GM18858 (cell line): ENCODE results near the gene GMPR2.

ENCODE experiments used
- ATAC-seq: cut with Tn5 transposase; IDR thresholded peaks from one replicate; pipeline ENCODE4 v1.9.1; 2021; ENCODE audit not compliant: unreplicated experiment

The GMPR2 gene

DNA sequence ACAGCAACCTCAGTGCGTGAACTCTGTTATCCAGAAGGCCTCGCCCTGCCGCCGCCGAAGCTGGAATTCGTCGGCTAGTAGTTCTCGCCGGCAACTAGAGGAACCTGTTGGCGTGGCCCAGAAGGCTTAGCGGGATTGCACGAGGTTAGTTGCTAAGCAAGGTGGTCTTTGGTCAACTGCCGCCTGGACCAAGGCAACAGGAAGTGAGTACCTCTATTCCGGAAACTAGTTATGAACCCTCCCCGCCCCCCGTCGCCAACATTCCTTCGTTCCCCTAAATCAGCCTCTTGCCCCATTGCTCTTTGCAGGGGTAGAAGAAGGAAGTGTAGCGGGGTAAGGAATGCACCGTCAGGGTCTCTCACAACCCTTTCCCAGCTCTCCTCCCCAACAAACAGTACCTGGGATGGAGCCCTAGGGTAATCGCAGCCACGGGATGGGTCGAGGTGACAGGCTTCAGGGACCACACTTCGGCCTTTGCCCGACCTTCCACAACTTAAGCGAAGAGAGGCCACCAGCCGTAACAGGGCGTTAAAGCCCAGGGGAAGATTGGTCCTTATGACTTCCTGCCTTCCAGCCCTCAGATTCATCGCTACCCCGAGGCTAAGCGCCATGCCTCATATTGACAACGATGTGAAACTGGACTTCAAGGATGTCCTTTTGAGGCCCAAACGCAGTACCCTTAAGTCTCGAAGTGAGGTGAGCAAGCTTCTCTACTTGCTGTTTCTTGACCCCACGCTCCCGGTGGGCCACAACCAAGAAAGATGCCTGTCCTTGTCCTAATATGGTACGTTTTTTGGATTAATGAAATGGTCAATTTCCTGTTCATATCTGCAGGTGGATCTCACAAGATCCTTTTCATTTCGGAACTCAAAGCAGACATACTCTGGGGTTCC lies at the start of gene GMPR2:
Gene GMPR2, plus strand, starts transcription at position 285 of the 893 bp plus-strand sequence. Its CDS starts 325 bp downstream, at position 610.
- peak; percentile 34 for ATAC-seq

- no peak for ATAC-seq
Measured at GRCh38 chr14:24183014-24183481, 49.7 kb upstream of the GMPR2 start.

DNA sequence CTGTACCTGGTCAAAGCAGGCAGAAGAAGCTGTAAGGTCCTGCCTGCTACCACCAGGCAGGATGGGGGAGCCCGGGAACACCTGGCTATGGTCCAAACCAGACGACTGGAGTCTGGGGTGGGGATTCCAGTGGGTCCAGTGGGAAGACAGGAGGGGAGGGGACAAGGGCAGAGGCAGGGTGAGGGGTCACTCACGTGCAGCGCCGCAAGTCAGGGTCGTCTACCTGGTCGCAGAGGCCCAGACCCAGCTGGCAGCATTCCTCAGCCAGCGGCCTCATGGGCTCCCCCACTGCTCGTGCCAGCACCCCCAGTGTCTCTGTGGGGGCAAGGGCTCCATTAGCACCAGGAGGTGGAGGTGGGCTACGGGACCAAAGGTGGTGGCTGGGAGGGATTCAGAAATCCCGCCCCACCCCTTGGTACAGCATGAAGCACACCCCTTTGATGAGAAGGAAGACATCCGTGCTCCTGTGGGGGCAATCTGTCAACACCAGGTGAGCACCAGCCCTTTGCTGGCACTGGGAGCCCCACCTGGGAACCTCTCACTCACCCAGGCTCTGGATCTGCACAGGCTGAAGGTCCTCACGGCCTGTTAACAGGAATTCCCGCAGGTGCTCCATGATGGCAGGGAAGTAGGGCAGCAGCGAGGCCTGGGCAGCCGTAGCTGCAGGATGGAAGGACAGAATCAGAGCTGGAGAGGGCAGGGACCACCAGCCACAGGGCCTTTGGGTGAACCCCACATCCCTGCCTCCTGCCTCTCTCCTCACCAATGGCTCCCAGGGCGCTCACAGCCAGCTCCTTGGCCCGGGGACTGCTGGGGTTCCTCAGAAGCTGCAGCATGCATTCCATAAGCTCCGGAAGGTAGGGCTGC lies 48.4 kb upstream of the GMPR2 start:
- no peak for ATAC-seq

DNA sequence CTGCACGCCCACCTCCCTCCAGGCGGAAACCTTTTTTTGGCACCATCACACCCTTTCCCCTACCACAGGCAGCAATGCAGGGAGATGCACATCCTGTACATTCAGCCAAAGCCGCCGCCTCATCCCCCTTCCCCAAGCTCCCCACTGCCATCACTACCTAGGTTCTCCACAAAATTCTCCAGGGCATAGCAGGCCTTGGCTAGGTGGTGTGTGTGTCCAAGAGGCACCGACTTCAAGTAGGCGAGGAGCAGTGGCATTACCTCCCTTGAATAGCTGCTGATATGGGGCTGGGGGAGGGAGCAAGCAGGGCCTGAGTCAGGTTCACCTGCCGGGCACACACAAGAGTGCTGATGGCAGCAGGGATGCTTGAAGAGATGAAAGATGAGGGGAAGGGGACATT lies 47.7 kb upstream of the GMPR2 start:
- no peak for ATAC-seq

DNA sequence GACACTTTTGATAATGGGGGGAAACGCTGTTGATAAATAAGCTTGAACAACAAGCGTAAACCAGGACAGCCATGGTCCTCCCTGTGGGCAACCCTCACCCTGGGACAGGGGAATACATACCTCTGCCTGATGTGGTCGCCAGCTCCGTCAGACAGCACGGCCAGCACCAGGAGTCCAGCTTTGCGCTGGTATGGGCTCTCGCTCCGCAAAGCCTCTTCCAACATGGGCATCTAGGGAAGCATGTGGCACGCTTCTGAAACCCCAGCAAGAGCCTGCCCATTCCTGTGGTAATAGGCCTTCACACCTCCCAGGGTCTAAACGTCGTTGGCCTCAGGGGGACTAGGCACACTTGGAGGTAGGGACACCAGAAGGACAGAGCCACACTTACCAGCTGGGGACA lies 47.0 kb upstream of the GMPR2 start:
- ATAC-seq: no peak

DNA sequence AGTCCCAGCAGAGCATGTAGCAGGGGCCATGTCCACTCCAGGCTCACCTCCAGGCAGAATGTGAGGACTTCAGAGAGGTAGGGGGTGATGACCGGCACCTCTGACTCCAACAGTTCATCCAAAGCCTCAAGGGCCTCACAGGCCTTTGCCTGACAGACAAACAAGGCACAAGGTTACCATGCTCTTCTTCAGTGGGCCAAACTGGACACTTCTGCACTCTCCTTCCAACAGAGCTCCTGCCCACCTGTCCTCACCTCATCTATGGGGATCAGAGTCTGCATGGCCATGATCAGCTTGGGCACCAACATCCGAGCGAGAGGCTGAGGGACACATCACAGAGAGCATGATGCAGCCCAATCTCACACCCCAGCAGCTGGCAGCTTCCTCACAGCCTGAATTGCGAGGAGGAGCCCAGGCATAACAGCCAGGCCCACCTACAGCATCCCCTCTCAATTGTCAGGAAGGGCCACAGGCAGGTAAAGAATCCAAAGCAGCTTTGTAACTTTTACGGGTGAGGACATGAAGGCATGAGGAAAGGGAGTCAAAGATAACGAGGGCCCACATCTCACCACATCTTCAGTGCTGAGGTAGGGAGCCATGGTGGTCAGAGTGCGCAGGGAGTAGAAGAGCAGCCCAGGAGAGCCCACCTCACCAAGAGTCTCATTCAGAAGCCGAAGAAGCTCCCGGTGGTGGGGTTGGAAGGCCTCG lies 45.7 kb upstream of the GMPR2 start:
- ATAC-seq: no peak

DNA sequence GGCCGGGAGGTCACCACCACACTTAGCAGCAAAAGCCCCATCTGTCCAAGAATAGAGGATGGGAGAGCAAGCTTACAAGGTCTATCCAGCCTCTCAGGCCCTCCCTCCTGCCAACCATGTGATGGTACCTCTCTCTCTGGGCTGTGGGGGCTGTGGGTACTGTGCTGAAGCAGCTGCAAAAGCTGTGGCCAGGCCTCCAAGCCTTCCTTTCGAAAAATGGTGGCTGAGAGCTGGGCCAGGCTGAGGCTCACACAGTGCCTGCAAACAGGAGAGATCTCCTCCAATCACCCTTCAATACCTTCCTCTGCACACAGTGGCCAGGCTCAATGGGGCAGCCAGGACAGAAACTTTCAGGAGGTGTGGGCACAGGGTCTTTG lies 45.2 kb upstream of the GMPR2 start:
- ATAC-seq: no peak

GRCh38 chr14:24188251-24189058 lies 44.3 kb upstream of the GMPR2 start, which contains the start of gene IPO4:
Gene IPO4, minus strand, starts transcription at chr14:24188816. Its CDS starts 29 bp downstream, at chr14:24188787.
- ATAC-seq: peak; percentile 88

DNA sequence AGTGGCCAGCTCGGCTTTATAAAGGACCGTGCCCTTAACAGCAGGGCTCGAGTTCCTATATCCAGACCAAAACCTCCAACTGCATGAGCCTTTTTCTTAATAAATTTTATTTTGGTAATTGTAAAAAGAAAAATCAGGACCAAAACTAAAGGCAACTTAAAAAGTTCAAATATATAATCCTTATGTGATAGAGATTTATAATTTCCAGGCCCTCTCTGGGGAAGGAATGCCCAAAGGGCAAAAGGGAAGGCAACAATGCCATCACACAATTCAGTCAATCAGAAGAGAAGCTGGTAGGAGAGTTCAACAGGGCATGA lies 43.7 kb upstream of the GMPR2 start:
- no peak for ATAC-seq

DNA sequence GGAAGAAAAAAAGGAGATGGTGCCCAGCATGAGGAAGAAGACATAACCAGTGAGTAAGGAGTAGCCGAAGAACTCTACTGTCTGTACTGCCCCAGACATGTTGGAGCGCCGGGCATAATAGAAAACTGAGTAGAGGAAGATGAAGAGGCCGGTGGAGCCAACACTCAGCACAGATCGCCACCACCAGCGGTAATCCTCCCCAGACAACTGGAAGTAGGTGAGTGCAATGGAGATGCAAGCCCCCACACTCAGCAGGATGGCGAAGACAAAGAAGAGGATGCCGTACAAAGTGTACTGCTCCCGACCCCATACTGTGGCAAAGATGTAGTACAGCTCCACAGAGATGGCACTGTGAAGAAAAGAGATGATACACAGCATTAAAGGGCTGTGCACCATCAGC lies 43.3 kb upstream of the GMPR2 start:
- ATAC-seq: no peak

GRCh38 chr14:24190416-24190815 lies 42.3 kb upstream of the GMPR2 start:
- no peak for ATAC-seq

GRCh38 chr14:24192933-24193332 lies 39.8 kb upstream of the GMPR2 start:
- ATAC-seq: no peak

GRCh38 chr14:24194186-24194872 lies 38.4 kb upstream of the GMPR2 start:
- ATAC-seq: no peak

DNA sequence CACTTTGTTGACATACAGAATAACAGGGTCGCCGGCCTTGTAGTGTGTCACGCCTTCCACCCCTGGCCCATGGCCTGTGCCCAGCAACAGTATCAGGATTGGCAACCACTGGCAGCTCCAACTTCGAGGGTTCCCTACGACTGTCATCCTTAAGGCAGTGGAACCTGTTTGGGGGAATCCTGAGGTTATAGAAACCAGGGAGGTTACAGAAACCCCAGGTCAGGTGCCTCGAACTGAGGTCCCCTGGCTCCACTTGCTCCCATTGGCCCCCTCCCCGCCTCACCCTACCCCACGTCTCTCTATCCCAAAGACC lies 37.9 kb upstream of the GMPR2 start:
- ATAC-seq: no peak

- peak; percentile 65 for ATAC-seq
Measured at GRCh38 chr14:24195186-24196070, 37.3 kb upstream of the GMPR2 start, which contains the start of gene TM9SF1. Gene TM9SF1, minus strand, starts transcription at chr14:24195441. Its CDS starts 422 bp downstream, at chr14:24195019.

DNA sequence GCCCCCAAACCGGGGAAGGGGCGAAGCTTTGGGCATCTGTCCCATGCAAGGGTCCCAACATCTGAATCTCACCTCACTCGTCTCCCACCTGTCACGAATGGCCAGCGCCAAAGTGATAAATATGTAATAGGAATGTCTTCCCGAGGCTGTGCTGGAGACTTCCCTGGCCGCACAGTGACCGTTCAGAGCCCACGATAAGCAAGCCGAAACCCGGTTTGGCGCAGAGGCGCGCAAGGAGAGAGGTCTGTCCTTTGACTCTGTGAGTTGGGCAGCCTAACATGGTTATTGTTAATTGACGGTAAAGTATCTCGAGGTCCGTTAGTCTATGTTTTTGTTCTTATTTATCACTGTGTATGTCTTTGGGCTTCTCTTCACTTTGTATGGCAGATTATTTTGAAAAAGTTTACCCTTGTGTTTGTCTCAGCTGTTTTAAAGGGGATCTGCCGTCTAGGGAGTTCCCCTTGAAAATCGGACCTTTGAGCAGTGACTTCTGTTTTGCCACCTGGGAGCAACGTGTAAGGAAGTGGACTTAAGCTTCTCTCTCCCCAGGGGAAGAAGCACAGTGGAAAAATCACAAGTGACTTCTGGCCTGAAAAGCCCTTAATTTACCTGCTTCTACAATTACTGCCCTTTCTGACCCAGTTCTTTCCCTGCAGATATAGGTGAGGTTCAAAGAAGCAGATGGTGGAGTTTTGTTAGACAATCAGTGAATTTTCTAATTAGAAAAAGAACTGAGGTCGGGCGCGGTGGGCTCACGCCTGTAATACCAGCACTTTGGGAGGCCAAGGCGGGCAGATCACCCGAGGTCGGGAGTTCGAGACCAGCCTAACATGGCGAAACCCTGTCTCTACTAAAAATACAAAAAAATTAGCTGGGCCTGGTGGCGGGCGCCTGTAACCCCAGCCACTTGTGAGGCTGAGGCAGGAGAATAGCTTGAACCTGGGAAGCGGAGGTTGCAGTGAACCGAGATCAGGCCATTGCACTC lies 36.4 kb upstream of the GMPR2 start:
- no peak for ATAC-seq

DNA sequence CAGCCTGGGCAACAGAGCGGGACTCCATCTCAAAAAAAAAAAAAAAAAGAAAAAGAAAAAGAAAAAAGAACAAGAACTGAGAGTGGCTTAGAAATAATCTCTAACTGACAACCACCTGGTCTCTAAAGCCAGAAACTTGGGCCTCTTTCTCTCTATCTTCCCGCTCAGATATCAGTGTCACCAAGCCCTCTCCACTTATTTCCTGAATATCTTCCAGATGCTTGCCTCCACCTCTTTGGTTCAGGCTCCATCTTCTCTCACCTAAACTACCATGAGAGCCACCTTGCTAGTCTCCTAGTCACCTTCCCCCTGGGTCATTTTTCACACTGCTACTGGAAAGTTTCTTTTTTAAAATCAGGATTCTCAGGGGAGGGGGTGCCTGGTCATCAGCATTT lies 35.7 kb upstream of the GMPR2 start:
- ATAC-seq: no peak
